GM12864 (cell line): Measurements from ENCODE around the gene CCDC88A.
"Not testable (repeated sequence)": the region's sequence is repeated elsewhere in the genome, so short reads cannot be mapped to it uniquely, and the experiment has no call there.

Experiments
- DNase-seq: peaks from one replicate; pipeline ENCODE4 v3.0.0-alpha.2; 2011; ENCODE audit warnings: low read depth
- H3K4me3 ChIP-seq: 2 replicates; pipeline ENCODE4 v1.5.1; 2011; ENCODE audit warnings: mild to moderate bottlenecking, low read depth, low read length, control low read depth
- TF ChIP-seq, protein P1 (sequence below): IDR thresholded peaks from 2 replicates; pipeline ENCODE4 v1.5.1; 2011; ENCODE audit warnings: low read depth, mild to moderate bottlenecking, moderate library complexity, low read length, control low read depth, inconsistent platforms; ENCODE audit errors: missing control alignments

The CCDC88A gene

DNA sequence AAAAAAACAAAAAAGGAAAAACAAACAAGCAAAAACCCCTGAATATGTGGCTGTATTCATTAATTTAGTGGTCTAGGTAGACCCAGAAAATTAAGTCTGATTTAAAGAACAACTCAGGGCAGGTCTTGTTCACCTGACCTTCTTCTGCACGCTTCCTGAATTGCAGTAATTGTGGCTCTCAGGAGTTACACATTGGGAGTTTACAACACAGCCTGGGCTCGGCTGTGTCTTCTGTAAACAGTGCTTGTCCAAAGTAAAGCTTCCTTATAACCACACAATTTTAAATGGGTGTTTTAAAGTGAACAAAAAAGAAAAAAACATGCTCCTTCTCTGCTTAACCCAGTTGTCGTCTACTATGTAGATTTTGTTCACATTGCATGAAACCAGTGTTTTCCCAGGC, 142.3 kb downstream of the CCDC88A start:
- no peak for DNase-seq
- TF ChIP-seq, protein P1, sequence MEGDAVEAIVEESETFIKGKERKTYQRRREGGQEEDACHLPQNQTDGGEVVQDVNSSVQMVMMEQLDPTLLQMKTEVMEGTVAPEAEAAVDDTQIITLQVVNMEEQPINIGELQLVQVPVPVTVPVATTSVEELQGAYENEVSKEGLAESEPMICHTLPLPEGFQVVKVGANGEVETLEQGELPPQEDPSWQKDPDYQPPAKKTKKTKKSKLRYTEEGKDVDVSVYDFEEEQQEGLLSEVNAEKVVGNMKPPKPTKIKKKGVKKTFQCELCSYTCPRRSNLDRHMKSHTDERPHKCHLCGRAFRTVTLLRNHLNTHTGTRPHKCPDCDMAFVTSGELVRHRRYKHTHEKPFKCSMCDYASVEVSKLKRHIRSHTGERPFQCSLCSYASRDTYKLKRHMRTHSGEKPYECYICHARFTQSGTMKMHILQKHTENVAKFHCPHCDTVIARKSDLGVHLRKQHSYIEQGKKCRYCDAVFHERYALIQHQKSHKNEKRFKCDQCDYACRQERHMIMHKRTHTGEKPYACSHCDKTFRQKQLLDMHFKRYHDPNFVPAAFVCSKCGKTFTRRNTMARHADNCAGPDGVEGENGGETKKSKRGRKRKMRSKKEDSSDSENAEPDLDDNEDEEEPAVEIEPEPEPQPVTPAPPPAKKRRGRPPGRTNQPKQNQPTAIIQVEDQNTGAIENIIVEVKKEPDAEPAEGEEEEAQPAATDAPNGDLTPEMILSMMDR = no peak
- no peak overlapping the region for H3K4me3 ChIP-seq

DNA sequence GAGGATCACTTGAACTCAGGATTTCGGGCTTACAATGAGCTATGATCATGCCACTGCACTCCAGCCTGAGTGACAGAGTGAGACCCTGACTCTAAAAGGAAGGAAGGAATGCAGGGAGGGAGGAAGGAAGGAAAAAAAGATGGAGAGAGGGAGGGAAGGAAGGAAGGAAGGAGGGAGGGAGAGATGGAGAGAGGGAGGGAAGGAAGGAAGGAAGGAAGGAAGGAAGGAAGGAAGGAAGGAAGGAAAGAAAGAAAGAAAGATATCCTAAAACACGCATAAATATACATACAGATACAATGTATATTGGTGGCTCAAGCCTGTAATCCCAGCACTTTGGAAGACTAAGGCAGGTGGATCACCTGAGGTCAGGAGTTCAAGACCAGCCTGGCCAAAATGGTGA, 145.3 kb downstream of the CCDC88A start:
- DNase-seq = not testable (repeated sequence)

DNA sequence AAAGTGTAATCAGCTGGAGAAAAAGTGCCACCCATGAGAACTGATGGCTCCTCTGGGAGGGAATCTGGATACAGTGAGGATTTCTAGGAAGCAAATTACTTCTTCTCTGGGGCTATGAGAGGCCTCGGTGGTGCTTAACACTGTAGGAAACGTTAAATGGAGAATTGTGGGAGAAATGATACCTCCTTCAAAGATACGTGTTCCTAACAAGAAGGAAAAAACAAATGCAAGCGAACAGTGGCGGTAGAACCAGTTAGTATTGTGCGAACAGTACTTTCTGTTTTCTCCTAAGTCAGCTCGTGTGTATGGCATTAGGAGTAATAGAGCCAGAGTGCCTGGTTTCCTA, 150.0 kb downstream of the CCDC88A start:
- H3K4me3 ChIP-seq = peak overlapping the region; percentile 97
- no peak for DNase-seq
- TF ChIP-seq, protein P1 = no peak

More for the DNA sequence above, 145.3 kb downstream of the CCDC88A start:
- H3K4me3 ChIP-seq = not testable (repeated sequence)

DNA sequence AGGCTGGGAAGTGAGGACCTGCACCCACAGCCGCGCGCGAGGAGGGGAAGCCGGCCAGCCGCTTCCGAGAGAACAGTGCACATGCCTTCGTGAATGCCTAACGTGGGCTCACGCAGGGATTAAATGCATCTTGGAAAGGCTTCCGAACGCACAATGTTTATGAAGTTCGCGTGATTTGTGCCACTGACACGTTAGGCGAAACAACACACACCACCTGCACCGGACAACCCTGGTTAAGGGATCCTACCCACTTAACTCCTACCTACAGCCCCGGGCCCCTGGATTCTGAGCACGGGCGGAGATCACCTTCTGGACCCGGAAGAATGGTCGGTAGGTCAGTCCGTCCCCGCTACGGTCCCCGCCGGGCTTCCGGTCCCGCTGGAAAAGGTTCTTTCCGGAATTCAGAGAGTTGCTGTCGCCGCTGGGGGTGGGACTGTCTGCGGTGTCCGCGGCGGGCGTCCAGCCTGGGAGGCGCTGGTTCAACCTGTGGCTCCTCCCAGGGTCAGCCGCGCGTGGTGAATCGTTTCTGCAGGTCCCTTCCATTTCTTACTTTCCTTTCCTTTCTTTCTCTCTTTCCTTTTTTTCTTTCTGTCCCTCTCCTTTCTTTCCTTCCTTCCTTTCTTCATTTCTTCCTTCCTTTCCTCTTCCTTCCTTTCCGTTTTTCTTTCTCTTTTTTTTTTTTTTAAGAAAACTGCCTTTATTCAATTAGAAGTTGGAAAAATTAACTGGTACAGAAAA, 150.6 kb downstream of the CCDC88A start, which contains the start of gene MTIF2:
Gene MTIF2 (minus strand): TSS at position 325 of the 738 bp plus-strand sequence. CDS start 5,373 bp downstream, outside the sequence.
- peak; percentile 88 for DNase-seq
- peak within 1 kb of the TSS; percentile 97 for H3K4me3 ChIP-seq
- TF ChIP-seq, protein P1 = no peak

DNA sequence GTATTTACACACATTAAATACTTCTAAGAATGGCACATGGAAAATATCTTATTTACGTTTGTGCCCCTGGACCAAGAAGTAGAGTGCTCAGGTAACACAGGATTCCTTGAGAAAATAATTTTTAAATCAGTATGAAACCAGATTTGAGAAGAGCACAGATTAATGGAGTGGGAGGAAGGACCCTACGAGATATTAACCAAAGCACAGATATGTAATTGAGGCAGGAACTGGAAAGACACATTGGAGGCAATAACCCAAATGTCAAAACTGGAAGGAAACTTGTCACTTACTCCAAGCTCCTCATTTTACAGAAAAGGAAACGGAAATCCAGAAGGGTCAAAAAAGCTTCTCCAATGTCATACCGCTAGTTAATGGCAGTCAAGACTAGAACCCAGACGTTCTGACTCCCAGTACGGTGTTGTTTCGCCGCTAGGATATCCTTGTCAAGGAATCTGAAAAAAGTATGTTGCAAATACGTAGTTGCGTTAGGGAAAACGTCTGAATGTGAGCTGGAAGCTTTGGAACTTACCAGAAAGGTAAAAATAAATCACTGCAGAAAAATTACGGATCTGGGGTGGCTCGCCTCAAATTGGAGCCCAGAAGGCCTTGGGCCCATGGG, 151.3 kb downstream of the CCDC88A start:
- peak overlapping the region; percentile 97 for H3K4me3 ChIP-seq
- no peak for DNase-seq
- TF ChIP-seq, protein P1 = no peak

DNA sequence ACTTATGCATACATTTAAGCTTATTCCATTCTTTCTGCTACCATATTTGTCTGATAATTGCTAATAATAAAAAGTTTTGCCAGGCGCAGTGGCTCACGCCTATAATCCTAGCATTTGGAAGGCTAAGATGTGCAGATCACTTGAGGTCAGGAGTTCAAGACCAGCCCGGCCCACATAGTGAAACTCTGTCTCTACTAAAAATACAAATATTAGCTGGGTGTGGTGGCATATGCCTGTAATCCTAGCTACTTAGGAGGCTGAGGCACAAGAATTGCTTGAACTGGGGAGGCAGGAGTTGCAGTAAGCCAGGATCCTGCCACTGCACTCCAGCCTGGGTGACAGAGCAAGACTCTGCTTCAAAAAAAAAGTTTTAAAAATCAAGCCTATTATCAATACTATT, 160.1 kb downstream of the CCDC88A start:
- not testable (repeated sequence) for H3K4me3 ChIP-seq, DNase-seq

DNA sequence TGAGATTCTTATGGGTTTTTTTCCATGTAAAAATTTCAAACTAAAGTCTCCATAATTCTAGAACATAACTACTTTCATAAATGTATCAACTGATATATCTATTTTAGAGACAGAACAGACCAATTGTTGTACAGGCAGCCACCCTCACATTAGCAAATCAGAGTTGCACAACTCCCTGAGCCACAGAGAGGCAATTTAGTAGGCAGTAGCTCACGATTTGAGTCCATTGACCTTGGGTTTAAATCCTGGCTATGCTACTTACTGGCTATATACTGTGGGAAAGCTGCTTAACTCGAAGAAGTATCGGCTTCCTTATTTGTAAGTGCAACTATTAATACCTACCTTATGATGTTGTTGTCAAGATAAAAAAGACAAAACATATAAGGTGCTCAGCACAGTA, 166.8 kb downstream of the CCDC88A start:
- no peak for DNase-seq
- TF ChIP-seq, protein P1 = no peak
- H3K4me3 ChIP-seq = no peak overlapping the region

DNA sequence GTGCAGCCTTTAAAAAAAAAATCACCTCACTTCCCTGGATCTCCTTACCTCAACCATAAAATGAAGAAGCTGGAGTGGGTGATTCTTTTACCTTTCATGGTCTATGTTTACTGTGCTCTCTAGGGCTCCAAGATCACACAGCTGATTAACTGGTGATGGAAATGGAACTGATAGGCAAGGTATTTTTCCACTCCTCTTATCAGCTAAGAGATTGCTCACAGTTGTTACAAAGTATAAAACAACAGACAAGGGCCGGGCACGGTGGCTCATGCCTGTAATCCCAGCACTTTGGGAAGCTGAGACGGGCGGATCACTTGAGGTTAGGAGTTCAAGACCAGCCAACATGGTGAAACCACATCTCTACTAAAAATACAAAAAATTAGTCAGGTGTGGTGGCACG, 172.6 kb downstream of the CCDC88A start:
- DNase-seq = no peak
- TF ChIP-seq, protein P1 = no peak
- H3K4me3 ChIP-seq = no peak overlapping the region
